SK-N-SH treated with all-trans-retinoic acid at 6 μM for 48 hours (cell line): Measurements from ENCODE around the gene IRS1.

Experiments
- ARNTL ChIP-seq: fragments of 450-650 bp; formaldehyde crosslinking; IDR thresholded peaks from 2 replicates; pipeline ENCODE4 v1.5.0; 2020; ENCODE audit warnings: low read depth, mild to moderate bottlenecking, moderate library complexity, borderline replicate concordance
- BACH2 ChIP-seq: fragments of 250-450 bp; sonication (Bioruptor Pico); IDR thresholded peaks from 2 replicates; pipeline ENCODE4 v1.9.0; 2021; ENCODE audit warnings: mild to moderate bottlenecking, borderline replicate concordance
- PPARA ChIP-seq: fragments of 250-450 bp; sonication (Bioruptor Pico); IDR thresholded peaks from 2 replicates; pipeline ENCODE4 v1.5.0; 2020; ENCODE audit warnings: mild to moderate bottlenecking, borderline replicate concordance
- RARB ChIP-seq: fragments of 250-450 bp; sonication (Bioruptor Pico); IDR thresholded peaks from 2 replicates; pipeline ENCODE4 v1.8.0; 2021; ENCODE audit warnings: mild to moderate bottlenecking, moderate library complexity
- TCF4 ChIP-seq: fragments of 250-450 bp; sonication (Bioruptor Pico); IDR thresholded peaks from 2 replicates; pipeline ENCODE4 v1.8.0; 2021; ENCODE audit warnings: mild to moderate bottlenecking, moderate library complexity, borderline replicate concordance
- TOX ChIP-seq: fragments of 250-450 bp; sonication (Bioruptor Pico); IDR thresholded peaks from 2 replicates; pipeline ENCODE4 v1.8.0; 2021; ENCODE audit warnings: mild to moderate bottlenecking, moderate library complexity, borderline replicate concordance
- ZFP30 ChIP-seq: fragments of 450-650 bp; formaldehyde crosslinking; IDR thresholded peaks from 2 replicates; pipeline ENCODE4 v1.5.0; 2022; ENCODE audit warnings: mild to moderate bottlenecking, moderate library complexity

GRCh38 chr2:226794196-226794661 lies 5.4 kb downstream of the IRS1 start:
- TF ChIP-seq RARB (CRISPR knock-in tag) (no peak), TCF4 (no peak), PPARA (CRISPR knock-in tag) (no peak), ZFP30 (CRISPR knock-in tag) (no peak), BACH2 (CRISPR knock-in tag) (no peak), TOX (no peak), ARNTL (CRISPR knock-in tag) (no peak)
